GM21619 (cell line): Measurements from ENCODE around the gene DYNC2LI1.

Experiments used
- ATAC-seq: cut with Tn5 transposase; IDR thresholded peaks from one replicate; pipeline ENCODE4 v1.9.1; 2021; ENCODE audit not compliant: unreplicated experiment

DYNC2LI1 gene

DNA sequence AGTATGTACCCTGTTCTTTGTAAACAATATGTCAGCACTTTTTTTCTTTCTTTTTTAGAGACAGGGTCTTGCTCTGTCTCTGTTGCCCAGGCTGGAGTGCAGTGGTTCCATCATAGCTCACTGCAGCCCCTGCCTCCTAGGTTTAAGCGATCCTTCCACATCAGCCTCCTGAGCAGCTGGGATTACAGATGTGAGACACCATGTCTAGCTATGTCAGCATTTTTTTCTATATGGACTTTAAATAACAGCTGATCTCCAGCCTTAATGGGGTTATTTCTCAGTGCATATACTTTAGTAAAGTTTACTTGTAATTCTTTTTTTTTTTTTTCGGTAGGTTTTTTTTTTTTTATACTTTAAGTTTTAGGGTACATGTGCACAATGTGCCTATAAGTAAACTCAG is 38.2 kb downstream of the DYNC2LI1 start:
- no peak for ATAC-seq

DNA sequence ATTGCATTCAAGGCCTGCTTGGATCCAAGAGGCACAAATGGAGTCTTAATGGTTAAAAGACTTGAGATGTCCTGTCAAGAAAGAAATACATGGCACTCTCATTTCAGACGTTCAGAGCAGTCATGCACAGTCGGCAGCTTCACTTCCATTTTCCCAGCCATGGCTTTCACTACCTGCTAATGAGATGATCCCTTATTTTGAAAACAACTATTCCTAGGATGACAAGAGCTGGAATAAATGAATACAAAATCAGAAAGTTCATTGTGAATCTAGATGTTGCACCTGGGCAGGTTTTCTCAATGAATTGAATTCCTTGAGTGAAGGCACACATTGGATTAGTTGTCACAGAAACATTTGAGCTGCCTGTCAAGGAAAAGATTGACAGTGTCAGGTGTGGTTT is 39.1 kb downstream of the DYNC2LI1 start:
- no peak for ATAC-seq

DNA sequence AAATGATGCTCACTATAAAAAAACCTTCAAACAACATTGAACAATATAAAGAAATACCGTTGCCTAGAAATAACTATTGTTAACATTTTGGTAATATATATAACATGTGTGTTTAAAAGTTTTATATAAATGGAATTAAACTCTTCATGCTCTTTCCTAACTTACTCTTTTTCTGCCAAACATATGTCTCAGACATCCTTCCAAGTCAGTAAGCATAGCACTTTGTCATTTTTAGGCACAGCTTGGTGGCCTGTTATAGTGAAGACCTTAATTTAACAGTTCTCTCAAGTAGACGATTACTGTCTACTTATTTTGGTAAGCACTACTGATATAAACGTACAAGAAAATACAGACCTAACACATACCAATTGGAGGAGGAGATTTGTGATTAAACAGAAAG is 40.9 kb downstream of the DYNC2LI1 start:
- no peak for ATAC-seq

DNA sequence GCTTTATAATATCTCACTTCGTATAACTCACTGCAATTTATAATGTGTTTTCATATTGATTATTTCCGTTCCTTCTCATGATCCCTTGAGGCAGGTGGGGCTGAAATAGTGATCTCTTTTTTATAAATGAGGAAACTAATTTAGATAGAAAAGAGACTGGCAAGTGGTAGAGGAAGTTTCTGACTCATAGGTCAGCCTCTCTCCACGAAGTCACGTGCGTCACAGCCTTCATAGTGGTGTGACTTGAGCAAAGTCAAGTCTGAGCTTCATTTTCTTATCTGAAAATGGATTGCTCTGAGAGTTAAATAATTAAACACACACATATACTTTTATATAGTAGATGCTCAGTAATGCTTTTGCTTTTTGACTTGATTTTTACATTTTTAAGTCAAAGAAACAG is 44.9 kb downstream of the DYNC2LI1 start:
- no peak for ATAC-seq

DNA sequence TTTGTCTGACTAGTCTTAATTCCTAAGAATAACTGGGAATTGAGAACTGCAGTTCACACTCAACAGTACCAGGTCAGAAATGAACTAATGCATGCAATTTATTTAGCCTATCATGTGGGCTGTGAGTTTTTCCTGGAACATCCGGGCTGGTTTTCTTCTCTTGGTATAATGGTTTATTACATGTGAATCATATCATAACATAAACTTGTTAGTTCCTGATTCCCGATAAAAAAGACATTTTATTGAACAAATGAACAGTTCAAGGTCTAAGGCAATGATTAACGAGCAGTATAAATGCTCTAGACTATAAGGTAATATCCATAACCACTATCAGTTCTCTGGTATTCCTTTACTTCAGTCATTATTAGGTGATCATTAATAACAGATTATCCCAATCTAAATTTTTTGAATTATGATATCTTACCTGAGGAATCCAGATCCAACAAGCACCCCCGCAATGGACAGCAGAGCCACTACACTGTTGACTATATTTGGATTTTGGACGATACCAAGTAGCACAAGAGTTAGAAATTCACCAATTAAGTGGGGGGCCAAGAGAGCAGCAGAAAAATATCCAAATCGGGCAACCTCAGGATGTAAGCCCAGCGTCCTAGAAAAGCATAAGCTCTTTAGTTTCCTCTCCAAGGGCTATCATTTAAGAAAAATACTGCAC is 45.8 kb downstream of the DYNC2LI1 start:
- ATAC-seq: no peak

DNA sequence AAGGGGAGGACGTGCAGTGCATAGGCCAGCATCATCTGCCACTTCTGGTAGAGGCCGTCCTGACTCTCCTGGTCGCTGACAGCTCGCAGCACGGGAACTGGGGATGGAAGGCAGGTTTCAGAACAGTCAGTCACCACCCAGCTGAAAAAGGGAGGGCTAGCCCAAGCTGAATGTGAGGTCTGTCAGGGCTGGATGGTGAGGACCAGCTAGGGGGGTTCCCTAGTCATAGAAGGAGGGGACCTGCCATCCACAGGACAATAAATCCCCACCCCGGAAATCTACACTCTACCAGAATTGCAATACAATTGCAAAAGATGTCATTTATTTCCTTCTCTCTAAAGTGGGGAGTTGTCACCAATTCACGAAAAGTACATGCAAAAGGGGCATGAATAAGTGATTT is 49.0 kb downstream of the DYNC2LI1 start:
- ATAC-seq: no peak

DNA sequence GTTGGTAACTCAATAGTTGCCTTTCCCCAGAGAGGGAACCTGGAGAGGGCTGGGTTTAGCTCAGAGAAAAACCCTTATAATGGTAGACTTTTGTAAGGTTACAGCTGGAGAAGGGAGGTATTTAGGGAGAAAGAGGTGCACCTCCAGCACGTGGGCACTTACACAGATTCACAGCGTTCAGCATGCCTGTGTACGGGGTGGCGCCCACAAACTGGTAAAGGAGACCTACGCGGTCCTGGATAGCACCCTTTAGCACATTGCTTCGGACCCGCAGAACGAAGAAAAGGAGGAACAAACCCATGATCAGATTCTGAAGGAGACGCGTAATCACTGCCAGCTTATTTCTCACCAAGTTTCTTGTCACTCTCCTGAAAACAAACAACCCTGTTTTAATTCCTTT is 49.9 kb downstream of the DYNC2LI1 start:
- no peak for ATAC-seq

DNA sequence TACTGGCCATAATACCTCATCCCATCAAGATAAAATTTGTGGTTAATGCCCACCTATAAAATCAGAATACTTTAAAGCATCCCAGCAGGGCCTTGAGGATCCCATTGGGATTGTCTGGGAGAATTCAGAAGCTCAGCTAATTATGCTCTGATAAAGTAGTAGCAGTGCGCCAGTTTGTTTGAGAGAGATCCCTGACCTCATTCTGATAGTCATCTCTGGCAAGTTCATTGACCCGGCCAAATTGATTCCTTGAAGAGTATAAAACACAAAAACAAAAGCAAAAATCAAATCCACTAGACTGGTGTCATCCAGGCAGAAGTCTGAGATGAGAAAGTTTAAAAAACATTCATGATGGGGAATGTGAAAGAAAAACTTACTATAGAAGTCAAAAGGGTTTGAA is 50.7 kb downstream of the DYNC2LI1 start:
- no peak for ATAC-seq

DNA sequence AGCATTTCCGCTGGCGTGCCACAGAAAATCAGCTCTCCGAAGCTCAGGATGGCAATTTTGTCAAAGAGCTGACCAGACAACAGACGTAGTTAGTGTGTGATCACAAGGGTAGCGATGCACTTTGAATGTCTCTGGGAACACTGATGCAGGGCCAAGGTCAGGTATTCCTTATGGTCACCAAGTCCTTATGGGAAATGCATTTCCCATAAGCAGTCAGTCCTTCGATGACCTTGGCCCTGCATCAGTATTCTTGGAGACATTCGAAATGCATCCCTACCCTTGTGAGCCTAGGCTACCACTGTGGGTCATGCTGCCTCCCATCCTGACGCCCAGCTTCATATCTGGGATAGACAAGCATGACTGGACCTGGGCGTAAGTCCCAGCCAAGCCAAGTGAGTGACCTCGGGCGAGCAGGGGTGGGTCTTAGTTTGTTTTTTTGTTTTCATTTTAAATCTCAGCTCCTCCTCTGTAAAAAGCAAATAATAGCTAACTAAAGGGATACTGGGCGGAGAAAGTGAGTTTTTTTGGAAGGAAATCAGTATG is 51.2 kb downstream of the DYNC2LI1 start:
- ATAC-seq: no peak

DNA sequence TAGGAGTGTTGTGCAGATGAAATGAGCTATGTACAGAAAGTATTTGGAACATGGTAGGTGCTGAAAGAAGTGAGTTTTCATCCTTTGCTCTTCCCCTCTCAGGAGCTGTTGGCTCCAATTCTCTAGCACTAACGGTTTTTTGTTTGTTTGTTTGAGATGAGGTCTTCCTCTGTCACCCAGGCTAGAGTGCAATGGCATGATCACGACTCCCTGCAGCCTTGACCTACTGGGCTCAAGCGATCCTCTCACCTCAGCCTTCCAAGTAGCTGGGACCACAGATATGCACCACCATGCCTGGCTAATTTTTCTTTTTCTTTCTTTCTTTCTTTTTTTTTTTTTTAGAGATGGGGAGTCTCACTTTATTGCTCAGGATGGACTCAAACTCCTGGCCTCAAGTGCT is 52.0 kb downstream of the DYNC2LI1 start:
- ATAC-seq: no peak

DNA sequence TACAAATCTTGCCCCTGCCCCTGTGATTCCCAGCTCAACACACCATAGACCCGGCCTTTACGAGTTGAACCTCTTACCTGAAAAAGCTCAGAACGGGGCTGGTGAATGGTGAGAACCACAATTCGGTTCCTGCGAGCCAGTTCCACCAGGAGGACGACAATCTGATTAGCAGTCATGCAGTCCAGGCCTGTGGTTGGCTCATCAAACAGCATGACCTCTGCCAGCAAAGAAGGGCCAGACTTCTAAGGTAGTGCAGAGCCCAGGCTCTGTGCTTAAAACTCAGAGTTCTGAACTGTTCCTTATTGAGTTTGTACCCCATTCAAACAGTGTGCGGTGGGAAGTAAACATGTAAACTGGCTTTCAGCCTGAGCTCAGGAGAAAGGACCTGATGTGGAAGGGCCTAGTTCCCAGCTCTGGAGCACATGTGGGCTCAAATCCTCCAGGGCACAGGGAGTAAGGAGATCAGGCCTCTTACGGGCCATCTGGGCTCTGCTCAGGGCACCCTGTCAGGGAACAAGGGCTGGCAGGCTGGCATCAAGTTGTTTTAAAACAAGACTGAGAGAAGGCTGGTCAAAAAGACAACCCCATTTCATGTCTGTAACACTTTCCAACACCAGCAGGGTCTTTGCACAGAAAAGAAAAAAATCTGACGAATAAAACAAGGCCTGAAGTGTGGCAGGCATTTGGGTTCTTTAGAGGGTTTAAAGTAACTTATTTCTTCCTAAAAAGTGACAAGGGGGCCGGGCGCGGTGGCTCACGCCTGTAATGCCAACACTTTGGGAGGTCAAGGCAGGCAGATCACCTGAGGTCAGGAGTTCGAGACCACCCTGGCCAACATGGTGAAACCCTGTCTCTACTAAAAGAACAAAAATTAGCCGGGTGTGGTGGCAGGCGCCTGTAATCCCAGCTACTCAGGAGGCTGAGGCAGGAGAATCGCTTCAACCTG is 52.7 kb downstream of the DYNC2LI1 start:
- no peak for ATAC-seq

DNA sequence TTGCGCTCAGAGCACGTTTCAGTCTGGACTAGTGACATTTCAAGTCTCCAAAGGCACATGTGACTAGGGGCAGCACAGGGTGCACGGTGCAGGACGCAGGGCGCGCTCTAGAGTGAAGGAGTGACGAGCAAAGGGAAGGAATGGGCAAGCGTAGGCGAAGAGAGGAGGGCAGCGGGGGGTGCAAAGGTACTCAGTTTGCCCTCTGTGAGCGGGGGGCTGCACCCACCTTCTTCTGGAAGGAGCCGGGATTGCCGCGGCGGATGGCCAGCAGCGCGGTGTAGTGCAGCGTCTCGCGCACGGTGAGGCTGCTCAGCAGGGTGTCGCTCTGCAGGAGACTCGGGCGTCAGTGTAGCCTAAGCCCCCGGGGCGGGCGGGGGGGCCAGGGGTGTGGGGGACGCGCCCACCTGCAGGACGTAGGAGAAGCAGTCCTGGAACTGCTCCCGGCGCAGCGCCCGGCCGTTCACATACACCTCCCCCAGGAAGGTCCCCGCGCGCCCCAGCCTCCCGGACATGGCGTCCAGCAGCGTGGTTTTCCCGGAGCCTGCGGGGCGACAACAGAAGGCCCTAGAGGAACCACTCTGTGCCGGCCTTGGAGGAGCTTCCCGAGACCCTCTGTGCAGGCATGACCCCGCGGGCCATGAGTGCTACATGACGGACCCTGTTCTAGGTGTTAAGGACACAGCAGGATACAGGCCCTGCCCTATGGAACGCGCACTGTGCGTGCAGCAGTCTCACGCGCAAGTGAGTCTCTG is 57.9 kb downstream of the DYNC2LI1 start:
- no peak for ATAC-seq

DNA sequence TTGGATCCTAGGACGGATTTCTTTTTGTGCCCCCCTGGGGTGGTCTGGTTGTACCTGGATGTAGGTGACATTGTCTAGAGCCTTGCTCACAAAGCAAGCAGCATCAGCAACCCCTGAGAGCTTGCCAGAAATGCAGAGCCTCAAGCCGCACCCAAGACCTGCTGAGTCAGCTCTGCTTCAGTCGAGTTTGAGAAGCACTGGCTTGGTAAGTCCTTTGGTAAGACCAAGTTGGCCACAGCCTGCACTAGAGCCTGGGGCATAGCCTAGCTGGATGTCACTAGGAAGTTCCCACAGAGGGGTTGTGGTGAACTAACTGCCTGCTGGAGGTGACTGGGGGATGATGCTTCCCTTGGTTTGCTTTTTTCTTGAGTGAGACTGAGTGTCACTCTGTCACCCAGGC is 58.6 kb downstream of the DYNC2LI1 start:
- no peak for ATAC-seq

DNA sequence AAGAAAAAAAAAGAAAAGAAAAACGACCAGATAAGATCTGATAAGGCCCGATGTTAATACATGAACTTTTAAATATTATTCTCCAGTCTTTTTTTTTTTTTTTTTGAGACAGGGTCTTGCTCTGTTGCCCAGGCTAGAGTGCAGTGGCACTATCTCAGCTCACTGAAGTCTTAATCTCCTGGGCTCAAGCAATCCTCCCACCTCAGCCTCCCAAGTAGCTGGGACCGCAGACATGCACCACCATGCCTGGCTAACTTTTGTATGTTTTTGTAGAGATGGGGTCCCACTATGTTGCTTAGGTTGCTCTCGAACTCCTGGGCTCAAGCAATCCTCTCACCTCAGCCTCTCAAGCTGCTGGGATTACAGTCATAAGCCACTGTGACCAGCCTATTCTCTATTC is 63.2 kb downstream of the DYNC2LI1 start:
- no peak for ATAC-seq

DNA sequence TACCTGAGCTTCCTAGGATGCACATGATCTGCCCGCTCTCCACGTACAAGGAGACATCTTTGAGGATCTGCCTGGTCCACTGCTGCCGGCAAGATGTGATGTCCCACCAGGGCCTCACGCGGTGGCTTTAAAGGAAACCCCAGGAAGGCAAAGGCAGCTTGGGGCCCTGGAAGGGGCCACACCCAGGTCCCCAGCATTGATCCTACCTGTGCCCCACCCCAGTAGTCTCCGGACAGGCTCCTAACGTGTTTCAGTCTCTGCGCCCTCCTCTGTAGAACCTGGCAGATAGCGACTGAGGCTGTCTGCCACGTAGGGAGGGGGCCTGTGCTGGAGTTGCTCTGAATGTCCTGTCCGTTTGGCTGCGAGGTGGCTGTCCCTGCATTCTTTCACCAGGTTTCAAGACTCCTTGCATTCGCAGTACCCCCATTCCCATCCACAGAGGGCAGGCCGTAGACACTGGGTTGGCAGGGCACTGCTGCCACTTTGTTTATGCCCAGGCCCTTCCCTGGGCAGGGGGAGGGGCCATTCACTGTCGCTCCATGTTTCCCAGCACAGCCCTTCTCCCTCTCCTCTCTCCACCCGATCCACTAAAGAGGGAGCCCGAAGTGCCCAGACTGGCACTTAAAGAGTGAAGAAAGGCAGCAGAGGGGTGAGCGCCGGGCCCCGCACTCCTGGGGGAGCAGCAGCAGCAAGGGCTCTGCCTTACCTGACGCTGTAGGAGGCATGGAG is 64.2 kb downstream of the DYNC2LI1 start:
- ATAC-seq: no peak

DNA sequence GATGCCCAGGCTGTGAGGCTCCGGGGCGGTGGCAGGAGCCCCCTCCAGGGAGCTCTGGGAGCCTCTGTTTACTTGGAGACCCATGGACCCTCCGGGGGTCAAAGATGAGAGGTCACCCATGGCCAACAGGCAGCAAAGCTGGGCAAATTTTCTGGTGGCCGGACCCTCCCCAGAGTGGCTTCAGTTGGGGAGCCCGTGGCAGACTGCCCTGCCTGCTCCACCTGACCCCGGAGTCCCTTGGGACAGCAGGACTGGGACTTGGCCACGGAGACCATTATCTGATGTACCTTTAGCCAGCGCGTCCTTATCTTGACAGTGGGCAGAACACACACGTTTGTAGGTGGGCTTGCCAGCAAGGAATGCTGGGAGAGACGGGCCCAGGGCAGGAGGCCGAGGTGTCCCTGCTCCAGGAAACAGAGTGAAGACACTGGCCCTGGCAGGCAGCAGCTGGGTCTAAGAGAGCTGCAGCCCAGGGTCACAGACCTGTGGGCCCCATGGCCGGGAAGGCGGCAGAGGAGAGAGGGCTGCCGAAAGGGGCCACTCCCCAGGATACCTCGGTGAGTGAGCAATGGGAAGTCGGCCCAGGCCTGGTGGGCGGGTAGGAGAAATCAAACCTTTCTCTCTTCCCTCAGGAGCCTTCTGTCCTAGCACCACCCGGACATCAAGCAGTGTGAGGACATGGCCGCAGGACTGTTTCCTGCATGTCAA is 64.9 kb downstream of the DYNC2LI1 start, which contains the start of the genes ABCG5 and ABCG8:
Gene ABCG5, minus strand, starts transcription at position 280 of the 708 bp plus-strand sequence. Its CDS starts 160 bp downstream, at position 120.
Gene ABCG8, plus strand, starts transcription at position 412 of the 708 bp plus-strand sequence. Its CDS starts 83 bp downstream, at position 495.
- ATAC-seq: no peak

DNA sequence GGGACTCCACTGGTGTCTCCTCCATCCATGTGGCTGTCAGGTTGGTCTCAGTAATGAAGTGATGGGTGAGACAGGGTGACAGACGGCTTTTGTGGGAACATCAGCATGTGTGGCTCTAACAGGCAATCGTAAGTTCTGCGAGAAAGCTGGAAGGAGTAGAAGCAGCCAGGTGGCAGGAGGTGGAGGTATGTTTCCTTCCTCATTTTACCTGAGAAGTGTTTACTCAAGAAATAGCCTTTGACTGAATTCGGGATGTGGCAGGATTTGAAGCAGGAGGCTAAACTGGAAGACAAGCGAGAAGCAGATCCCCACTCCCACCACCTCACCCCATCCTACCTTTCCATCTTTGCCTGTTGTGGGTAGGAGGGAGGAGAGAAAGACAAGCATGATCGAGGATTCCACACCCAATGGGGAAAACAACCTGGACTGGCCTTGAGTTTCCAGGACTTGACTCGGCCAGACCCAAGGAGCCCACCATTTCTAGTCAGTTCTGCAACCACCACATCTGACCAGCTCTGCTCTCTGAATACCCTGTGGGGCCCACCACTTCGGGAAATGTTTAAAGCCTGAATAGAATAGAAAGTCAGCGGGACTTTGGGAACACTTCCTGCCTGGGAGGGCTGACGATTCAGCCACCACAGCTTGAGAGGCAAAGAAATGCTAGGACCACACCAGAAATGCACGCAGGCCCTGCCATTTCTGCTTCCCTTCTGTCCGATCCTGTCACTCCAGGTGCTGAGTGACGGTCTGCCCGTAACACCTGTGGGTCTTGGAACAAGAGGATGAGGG is 66.1 kb downstream of the DYNC2LI1 start:
- no peak for ATAC-seq

DNA sequence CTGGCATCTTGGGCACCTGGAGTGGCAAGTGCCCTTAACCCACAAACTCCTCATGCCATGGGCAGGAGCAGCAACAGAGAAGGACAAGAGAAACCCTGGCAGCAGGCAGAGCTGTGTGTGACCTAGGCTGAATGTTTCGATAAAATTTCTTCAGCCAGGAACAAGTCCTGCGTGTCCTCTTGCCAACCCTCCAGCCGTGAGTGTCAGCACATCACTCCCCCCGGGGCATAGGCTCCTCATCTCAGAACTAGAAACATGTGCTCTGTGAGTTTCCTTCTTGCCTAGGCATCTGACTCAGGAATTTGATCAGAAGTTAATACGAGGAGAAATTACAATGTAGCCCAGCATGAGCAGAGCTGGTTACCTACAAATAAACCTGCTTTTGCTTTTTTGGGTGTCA is 67.1 kb downstream of the DYNC2LI1 start:
- ATAC-seq: no peak
